Measurements from ENCODE around the gene SPTLC3. TPM values are rescaled to one million over a fixed set of nuclear protein-coding genes. Genes with fewer than 3 reads are reported as not detected.

SPTLC3 gene
- total and polyA plus RNA-seq, 7 experiments from 2014 or later = 0.24 to 2.4 (median 0.73) TPM

DNA sequence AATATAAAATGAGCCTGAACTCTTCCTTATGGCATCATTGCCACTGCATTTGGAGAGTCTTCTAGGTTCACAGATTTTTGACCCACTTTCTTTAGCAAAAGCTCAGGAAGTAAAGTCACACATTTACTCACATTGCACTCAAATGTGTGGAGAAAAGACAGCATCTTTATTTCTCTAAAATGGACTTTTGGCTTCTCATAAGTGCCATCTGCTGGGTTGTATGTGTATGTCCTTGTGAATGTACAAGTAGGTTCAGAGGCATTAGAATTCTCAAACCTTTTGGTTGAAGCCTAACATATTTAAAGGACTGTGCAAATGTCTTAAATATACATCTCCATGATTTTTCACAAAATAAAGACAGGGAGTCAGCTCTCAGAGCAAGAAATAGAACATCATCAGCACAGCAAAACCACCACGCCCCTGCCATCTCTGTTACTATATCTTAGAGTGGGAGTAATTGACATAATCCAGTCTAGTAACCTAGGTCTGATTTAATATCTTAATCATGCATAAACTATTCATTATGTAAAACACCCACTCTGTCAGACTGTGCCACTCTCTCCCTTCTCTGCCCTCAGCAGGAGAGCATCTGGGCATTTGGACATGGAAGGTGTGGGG, 42.2 kb upstream of the SPTLC3 start:
- H3K4me3 Mint-ChIP-seq = no peak overlapping the region
- no peak overlapping the region for H3K27ac Mint-ChIP-seq
- H3K36me3 Mint-ChIP-seq = no peaks in the 10 kb centered on the region
- peaks cover 0 to 16% (median 3%) of the 10 kb centered on the region in 7 donors for H3K4me1 Mint-ChIP-seq
- H3K4me1 ChIP-seq (ENCODE audit: control insufficient read depth in 2 of 2, insufficient read depth in 2 of 2, low read length in 2 of 2) = no peaks in the 10 kb centered on the region
- H3K4me3 ChIP-seq (ENCODE audit: low read length) = no peak overlapping the region
- ChIA-PET CTCF (no interaction called here), POLR2A (no interaction called here)
- no peaks in the 10 kb centered on the region for H3K9me3 ChIP-seq (ENCODE audit: control insufficient read depth in 2 of 3, low read length in 3 of 3)
- peak in 1 of 9 donors; percentile 6 for DNase-seq
- H3K36me3 ChIP-seq (ENCODE audit: control insufficient read depth in 2 of 3, insufficient read depth in 3 of 3, low read length in 3 of 3) = no peaks in the 10 kb centered on the region
- intact Hi-C loops (cut with micrococcal nuclease) = no loop called here
- peaks cover 0 to 4% (median 0%) of the 10 kb centered on the region in 5 donors for H3K27me3 Mint-ChIP-seq
- H3K9me3 Mint-ChIP-seq = no peaks in the 10 kb centered on the region
- ATAC-seq = no peak
- no peaks in the 10 kb centered on the region for H3K27me3 ChIP-seq (ENCODE audit: control insufficient read depth in 2 of 2, insufficient read depth in 2 of 2, low read length in 2 of 2)
- no peak overlapping the region for H3K27ac ChIP-seq (ENCODE audit: low read depth, low read length)

DNA sequence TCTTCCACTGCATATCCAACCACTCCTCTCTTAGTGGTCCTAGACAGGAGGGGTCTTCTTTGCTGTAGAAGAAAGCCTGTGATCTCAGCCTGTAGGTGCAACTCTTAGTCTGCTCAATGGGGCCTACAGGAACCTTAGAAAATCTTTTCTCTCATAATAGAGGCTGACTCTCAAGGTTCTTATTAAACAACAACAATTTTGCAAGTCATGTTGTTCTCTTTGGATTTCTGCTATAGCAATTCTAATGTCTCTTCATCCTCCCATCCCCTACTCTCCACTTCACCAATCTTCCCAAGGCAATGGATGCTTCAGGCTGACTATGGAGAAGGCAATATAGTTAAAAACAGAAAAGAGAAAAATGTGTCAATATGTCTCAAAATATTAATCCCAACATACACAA, 40.8 kb upstream of the SPTLC3 start:
- DNase-seq = no peak
- Mint-ChIP-seq H3K36me3 (no peaks in the 10 kb centered on the region), H3K27ac (peak overlapping the region in 1 of 9 donors; percentile 23), H3K27me3 (peaks cover 0 to 4% (median 0%) of the 10 kb centered on the region in 5 donors), H3K4me1 (peaks cover 0 to 16% (median 3%) of the 10 kb centered on the region in 7 donors), H3K9me3 (no peaks in the 10 kb centered on the region), H3K4me3 (no peak overlapping the region)
- H3K9me3 ChIP-seq (ENCODE audit: control insufficient read depth in 2 of 3, low read length in 3 of 3) = no peaks in the 10 kb centered on the region
- H3K4me3 ChIP-seq (ENCODE audit: low read length) = no peak overlapping the region
- no peaks in the 10 kb centered on the region for H3K27me3 ChIP-seq (ENCODE audit: control insufficient read depth in 2 of 2, insufficient read depth in 2 of 2, low read length in 2 of 2)
- H3K36me3 ChIP-seq (ENCODE audit: control insufficient read depth in 2 of 3, insufficient read depth in 3 of 3, low read length in 3 of 3) = no peaks in the 10 kb centered on the region
- CTCF ChIA-PET = no interaction called here
- no peak overlapping the region for H3K27ac ChIP-seq (ENCODE audit: low read depth, low read length)
- POLR2A ChIA-PET = no interaction called here
- H3K4me1 ChIP-seq (ENCODE audit: control insufficient read depth in 2 of 2, insufficient read depth in 2 of 2, low read length in 2 of 2) = no peaks in the 10 kb centered on the region
- no peak for ATAC-seq
- intact Hi-C loops (cut with micrococcal nuclease) = no loop called here

DNA sequence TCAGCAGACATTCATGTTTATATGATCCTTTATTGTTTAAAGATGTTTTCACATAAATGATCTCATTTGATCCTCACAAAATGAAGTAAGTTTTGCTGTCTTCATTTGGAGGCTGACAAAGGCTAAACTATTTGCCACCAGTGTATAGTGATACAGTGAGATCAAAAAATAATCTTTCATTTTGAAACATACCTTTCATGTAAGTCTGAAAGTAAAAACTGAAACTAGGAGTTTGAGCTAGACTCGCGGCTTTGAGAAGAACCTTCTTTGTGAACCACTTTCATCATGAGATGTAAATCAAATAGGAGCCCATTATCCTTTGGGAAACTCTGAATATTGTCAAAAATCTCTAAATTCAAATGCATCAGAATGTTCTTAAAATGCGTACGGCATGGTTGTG, 40.3 kb upstream of the SPTLC3 start:
- no peak for DNase-seq

DNA sequence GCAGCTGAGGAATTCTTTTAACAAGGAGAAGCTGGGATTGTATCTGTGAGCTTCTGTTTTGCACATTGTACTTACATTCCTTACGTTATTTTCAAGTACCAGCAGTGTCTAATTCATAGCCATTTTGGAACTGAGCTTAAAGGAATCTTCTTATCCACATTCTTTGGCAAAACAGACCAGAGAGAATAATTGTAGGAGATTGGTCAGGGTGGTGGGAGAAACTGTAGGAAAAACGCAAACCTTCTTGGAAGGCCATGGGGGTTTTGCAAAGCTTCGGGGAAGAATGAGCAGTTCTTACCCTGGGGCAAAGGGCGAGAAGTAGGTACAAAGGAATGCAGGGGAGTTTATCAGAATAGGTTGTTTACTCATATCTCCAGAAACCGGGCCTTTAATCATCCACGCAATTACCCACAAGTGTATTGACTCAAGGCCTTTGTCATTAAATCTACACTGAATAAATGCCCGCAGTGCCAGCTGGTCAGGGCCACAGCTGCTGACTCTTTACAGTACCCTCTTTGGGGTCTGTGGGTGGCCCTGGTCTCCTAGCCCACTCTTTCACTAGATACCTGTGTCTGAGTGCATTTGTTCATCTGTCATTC, 39.6 kb upstream of the SPTLC3 start:
- H3K27ac Mint-ChIP-seq = no peak overlapping the region
- intact Hi-C loops (cut with micrococcal nuclease) = no loop called here
- Histone ChIP-seq H3K4me3 (ENCODE audit: low read length) (no peak overlapping the region), H3K36me3 (ENCODE audit: control insufficient read depth in 2 of 3, insufficient read depth in 3 of 3, low read length in 3 of 3) (no peaks in the 10 kb centered on the region), H3K4me1 (ENCODE audit: control insufficient read depth in 2 of 2, insufficient read depth in 2 of 2, low read length in 2 of 2) (no peaks in the 10 kb centered on the region), H3K27ac (ENCODE audit: low read depth, low read length) (no peak overlapping the region), H3K27me3 (ENCODE audit: control insufficient read depth in 2 of 2, insufficient read depth in 2 of 2, low read length in 2 of 2) (no peaks in the 10 kb centered on the region), H3K9me3 (ENCODE audit: control insufficient read depth in 2 of 3, low read length in 3 of 3) (no peaks in the 10 kb centered on the region)
- H3K27me3 Mint-ChIP-seq = peaks cover 0 to 5% (median 0%) of the 10 kb centered on the region in 5 donors
- ChIA-PET POLR2A (no interaction called here), CTCF (no interaction called here)
- no peak overlapping the region for H3K4me3 Mint-ChIP-seq
- DNase-seq (no peak), ATAC-seq (no peak)
- no peaks in the 10 kb centered on the region for H3K36me3 Mint-ChIP-seq
- no peaks in the 10 kb centered on the region for H3K9me3 Mint-ChIP-seq
- peaks cover 0 to 16% (median 3%) of the 10 kb centered on the region in 7 donors for H3K4me1 Mint-ChIP-seq

More for the DNA sequence above, 40.3 kb upstream of the SPTLC3 start:
- Histone ChIP-seq H3K4me3 (ENCODE audit: low read length) (no peak overlapping the region), H3K27me3 (ENCODE audit: control insufficient read depth in 2 of 2, insufficient read depth in 2 of 2, low read length in 2 of 2) (no peaks in the 10 kb centered on the region), H3K4me1 (ENCODE audit: control insufficient read depth in 2 of 2, insufficient read depth in 2 of 2, low read length in 2 of 2) (no peaks in the 10 kb centered on the region), H3K27ac (ENCODE audit: low read depth, low read length) (no peak overlapping the region), H3K36me3 (ENCODE audit: control insufficient read depth in 2 of 3, insufficient read depth in 3 of 3, low read length in 3 of 3) (no peaks in the 10 kb centered on the region), H3K9me3 (ENCODE audit: control insufficient read depth in 2 of 3, low read length in 3 of 3) (no peaks in the 10 kb centered on the region)
- intact Hi-C loops (cut with micrococcal nuclease) = no loop called here
- H3K4me1 Mint-ChIP-seq = peaks cover 0 to 16% (median 3%) of the 10 kb centered on the region in 7 donors
- H3K27me3 Mint-ChIP-seq = peaks cover 0 to 7% (median 0%) of the 10 kb centered on the region in 5 donors
- ChIA-PET POLR2A (no interaction called here), CTCF (no interaction called here)
- H3K36me3 Mint-ChIP-seq = no peaks in the 10 kb centered on the region
- H3K27ac Mint-ChIP-seq = no peak overlapping the region
- H3K9me3 Mint-ChIP-seq = no peaks in the 10 kb centered on the region
- no peak overlapping the region for H3K4me3 Mint-ChIP-seq
- no peak for ATAC-seq

DNA sequence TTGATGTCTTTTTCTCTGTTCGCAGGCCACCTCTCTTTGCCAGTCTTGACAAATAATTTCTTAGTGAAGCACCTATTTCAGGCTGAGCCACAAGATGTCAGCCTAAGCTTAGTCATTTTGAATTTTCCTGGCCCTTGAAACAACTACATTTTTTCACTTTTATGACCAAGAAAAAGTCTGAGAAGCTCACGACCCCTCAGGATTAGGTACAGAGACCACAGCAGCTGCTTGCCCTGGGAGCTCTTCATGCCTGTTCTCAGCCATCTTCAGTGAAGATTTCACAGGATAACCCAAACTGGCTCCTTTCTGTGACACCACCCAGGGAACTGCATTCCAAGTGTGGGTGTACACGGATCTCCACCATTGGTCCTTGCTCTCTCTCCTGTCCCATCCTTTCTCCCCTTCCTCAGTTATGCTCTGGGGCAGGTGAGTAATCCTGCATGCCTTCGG, 38.4 kb upstream of the SPTLC3 start:
- CTCF ChIA-PET = no interaction called here
- H3K36me3 Mint-ChIP-seq = no peaks in the 10 kb centered on the region
- Histone ChIP-seq H3K27ac (ENCODE audit: low read depth, low read length) (no peak overlapping the region), H3K27me3 (ENCODE audit: control insufficient read depth in 2 of 2, insufficient read depth in 2 of 2, low read length in 2 of 2) (no peaks in the 10 kb centered on the region), H3K4me1 (ENCODE audit: control insufficient read depth in 2 of 2, insufficient read depth in 2 of 2, low read length in 2 of 2) (no peaks in the 10 kb centered on the region), H3K36me3 (ENCODE audit: control insufficient read depth in 2 of 3, insufficient read depth in 3 of 3, low read length in 3 of 3) (no peaks in the 10 kb centered on the region), H3K4me3 (ENCODE audit: low read length) (no peak overlapping the region), H3K9me3 (ENCODE audit: control insufficient read depth in 2 of 3, low read length in 3 of 3) (no peaks in the 10 kb centered on the region)
- ATAC-seq (no peak), DNase-seq (peak in 3 of 9 donors; percentile 19 to 34 (median 22))
- H3K4me1 Mint-ChIP-seq = peaks cover 0 to 11% (median 3%) of the 10 kb centered on the region in 7 donors
- H3K9me3 Mint-ChIP-seq = no peaks in the 10 kb centered on the region
- no peak overlapping the region for H3K27ac Mint-ChIP-seq
- intact Hi-C loops (cut with micrococcal nuclease) = loop anchor here (1.0 to 5.0 kb wide), 5 partner anchors 136 to 1082 kb away; partner anchors contain the start of gene NDUFAF5 (in 1 of the 2)
- POLR2A ChIA-PET = no interaction called here
- H3K4me3 Mint-ChIP-seq = no peak overlapping the region
- peaks cover 0 to 7% (median 0%) of the 10 kb centered on the region in 5 donors for H3K27me3 Mint-ChIP-seq

DNA sequence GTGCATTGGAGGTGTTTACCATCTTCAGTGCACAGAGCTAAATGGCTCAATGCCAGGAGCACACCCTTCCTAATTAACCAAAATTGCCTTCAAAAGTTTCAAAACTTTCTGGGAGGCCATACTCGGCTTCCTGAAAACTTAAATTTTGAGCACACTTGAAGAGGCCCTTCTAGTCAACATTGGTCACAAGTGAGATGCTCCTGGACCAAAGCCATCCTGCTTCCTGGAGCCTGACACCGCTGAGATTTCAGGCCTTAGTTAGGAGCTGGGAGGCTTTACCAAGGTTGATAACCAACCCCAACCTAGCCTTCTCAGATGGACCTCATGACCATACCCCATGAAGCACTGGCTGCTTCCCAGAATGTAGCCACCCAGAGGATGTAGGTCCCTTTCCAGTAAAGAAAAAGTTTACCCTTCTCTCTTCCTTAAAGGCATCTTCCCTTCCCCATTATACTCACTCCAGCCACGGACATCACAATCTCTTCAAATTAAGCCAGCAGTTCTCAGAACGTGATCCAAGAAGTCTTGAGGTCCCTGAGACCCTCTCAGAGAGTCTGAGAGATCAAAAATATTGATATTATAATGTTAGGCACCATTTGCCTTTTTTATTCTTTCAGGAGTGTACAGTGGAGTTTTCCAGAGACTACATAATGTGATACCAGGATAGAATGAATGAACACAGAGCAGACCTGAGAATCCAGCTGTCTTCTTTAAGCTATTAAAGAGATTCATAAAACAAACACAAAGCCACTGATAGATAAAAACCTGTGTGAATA, 32.8 kb upstream of the SPTLC3 start:
- no peaks in the 10 kb centered on the region for H3K4me1 Mint-ChIP-seq
- intact Hi-C loops (cut with micrococcal nuclease) = no loop called here
- Histone ChIP-seq H3K27me3 (ENCODE audit: control insufficient read depth in 2 of 2, insufficient read depth in 2 of 2, low read length in 2 of 2) (no peaks in the 10 kb centered on the region), H3K4me1 (ENCODE audit: control insufficient read depth in 2 of 2, insufficient read depth in 2 of 2, low read length in 2 of 2) (no peaks in the 10 kb centered on the region), H3K27ac (ENCODE audit: low read depth, low read length) (no peak overlapping the region), H3K9me3 (ENCODE audit: control insufficient read depth in 2 of 3, low read length in 3 of 3) (no peaks in the 10 kb centered on the region), H3K4me3 (ENCODE audit: low read length) (no peak overlapping the region), H3K36me3 (ENCODE audit: control insufficient read depth in 2 of 3, insufficient read depth in 3 of 3, low read length in 3 of 3) (no peaks in the 10 kb centered on the region)
- peaks cover 6 to 21% (median 14%) of the 10 kb centered on the region in 5 donors for H3K27me3 Mint-ChIP-seq
- POLR2A ChIA-PET = no interaction called here
- peaks cover 0 to 1% (median 0%) of the 10 kb centered on the region in 11 donors for H3K9me3 Mint-ChIP-seq
- no peak overlapping the region for H3K27ac Mint-ChIP-seq
- no peaks in the 10 kb centered on the region for H3K36me3 Mint-ChIP-seq
- no peak for DNase-seq
- CTCF ChIA-PET = no interaction called here
- H3K4me3 Mint-ChIP-seq = no peak overlapping the region
- ATAC-seq = no peak
